SH-SY5Y (cell line): ENCODE results near the gene TMX1.

Experiments used
- GATA2 ChIP-seq: IDR thresholded peaks from 2 replicates; pipeline ENCODE4 v1.6.1; 2011; ENCODE audit warnings: mild to moderate bottlenecking, low read depth, low read length
- GATA3 ChIP-seq: IDR thresholded peaks from 2 replicates; pipeline ENCODE4 v1.6.1; 2011; ENCODE audit warnings: low read depth, mild to moderate bottlenecking, low read length, moderate library complexity

The TMX1 gene

GRCh38 chr14:51224551-51224950 lies 15.5 kb upstream of the TMX1 start:
- TF ChIP-seq GATA3, result no peak
- no peak for TF ChIP-seq GATA2

DNA sequence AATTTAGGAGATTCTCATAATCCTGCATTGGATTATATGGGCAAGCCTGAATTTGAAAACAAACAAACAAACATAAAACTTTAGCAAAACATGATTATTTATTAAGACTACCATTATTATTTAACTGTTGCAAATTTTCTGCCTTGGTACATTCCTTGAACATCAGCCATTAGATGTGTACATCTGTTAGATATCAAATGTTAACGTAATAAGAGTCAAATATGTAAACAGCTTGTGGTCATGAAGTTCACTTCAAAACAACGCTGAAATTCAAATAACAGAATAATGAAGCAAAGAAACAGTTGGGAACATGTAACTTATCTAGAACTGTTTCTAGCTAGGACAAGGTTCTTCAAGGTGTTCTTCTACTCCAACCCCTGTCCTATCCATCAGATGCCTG lies 14.3 kb upstream of the TMX1 start:
- TF ChIP-seq GATA3, result no peak
- no peak for TF ChIP-seq GATA2

DNA sequence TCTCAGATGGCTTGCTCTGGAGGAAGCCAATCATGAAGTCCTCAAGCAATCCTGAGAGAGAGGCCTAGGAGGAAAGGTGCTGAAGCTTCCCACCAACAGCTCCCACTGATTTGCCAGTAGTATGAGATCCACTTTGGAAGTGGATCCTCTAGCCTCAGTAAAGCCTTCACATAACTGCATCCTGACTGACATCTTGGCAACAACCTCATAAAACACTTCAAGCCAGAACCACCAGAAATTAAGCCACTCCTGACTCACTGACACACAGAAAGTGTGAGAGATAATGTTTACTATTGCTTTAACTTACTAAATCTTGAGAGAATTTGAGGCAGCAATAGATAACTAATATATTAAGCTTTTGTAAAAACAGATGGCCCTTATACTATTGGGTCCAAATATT lies 11.7 kb upstream of the TMX1 start:
- TF ChIP-seq GATA2 (no peak), GATA3 (no peak)

DNA sequence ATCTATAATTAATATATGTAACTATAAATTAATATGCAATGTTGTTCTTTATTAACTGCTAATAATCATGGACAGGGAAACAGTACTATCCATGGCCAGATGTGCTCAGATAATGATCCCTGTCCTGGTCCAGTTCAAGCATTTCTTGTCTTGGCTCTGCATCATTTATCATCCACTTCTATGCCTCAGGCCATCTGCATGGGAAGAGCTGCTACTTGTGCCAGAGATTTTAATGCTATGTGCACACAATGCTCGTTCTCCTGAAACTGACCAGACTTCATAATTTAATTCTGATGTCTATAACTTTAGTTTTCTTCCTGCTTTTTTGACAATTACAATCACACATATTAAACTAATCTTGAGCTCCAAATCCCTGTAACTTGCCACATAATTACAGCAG lies 11.2 kb upstream of the TMX1 start:
- TF ChIP-seq GATA3 (peak; percentile 91), GATA2 (peak; percentile 94)

DNA sequence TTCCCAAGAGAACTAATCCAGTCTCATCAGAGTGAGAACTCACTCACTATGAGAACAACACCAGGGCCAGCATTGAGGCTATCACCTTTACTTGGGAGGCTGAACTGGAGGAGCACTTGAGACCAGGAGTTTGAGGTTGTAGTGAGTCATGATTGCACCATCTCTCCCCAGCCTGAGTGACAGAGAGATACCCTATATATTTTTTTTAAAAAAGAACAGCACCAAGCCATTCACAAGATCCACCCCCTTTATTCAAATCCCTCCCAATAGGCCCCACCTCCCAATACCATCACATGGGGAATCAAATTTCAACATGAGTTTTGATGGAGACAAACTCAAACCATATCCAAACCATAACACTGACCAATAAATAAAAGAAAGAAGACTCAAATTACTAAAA lies 3.7 kb upstream of the TMX1 start:
- no peak for TF ChIP-seq GATA2
- no peak for TF ChIP-seq GATA3

DNA sequence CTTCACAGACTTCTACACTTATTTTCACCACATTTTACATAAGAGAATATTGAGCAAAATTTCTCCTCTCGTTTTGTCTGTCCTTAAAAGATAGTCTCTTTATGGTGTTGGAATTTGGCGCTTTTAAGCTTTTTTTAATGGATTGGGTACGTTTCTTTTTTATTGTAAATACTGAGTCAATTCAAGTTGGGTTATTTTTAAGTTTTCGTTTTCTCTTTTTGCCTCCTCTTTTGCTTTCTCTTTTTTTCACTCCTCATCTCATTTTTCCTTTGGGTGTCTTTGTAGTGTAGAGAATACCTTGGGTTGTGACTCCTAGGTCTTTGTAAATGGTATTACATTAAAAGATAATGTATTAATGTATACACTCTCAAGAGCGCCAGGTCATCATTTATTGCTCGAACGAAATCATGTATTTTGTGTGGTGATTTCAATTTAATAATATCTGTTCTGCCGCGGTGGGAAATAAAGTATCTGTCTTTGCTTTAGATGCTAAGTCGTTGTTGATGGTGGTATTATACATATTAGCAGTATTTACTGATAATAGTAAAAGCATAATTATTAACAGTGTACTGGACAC lies 845 bp downstream of the TMX1 start:
- no peak for TF ChIP-seq GATA2
- no peak for TF ChIP-seq GATA3

GRCh38 chr14:51242545-51243490 lies 2.8 kb downstream of the TMX1 start:
- TF ChIP-seq GATA2 (no peak), GATA3 (no peak)

DNA sequence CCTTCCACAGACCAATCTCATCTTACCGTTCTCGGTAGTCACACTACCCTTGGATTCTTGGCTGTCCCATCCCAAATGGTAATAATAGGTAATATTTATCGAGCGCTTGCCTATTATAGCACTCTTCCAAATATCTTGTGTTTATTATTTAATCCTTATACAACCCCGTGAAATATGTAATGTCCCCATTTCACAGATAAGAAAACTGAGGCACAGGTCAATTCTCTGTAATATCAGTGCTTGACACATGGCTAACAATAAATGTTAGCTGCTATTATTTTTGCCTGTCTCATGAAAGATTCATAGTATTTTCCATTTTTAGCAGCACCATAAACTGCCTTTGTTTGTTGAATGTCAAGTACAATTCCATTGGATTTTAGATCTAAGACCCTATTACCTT lies 4.5 kb downstream of the TMX1 start:
- no peak for TF ChIP-seq GATA3
- no peak for TF ChIP-seq GATA2

DNA sequence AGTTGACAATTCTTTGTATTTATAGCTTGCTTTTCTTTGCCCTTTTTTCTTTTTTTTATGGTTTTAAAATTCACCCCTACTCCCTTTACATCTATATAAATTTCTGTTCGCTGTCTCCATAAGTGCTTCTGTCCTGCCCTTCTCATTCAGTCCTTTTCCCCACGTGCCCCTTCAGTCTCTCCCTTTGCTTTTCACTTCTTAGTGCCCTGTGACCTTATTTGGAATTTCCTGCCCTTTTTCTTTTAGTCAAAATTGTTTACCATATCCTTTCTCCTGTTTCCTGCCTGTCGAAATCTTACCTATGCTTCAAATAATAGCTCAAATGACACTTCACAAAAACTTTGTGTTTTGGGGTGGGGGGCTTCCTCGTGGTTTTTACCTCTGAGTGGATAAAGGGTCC lies 6.0 kb downstream of the TMX1 start:
- TF ChIP-seq GATA2 (no peak), GATA3 (no peak)

DNA sequence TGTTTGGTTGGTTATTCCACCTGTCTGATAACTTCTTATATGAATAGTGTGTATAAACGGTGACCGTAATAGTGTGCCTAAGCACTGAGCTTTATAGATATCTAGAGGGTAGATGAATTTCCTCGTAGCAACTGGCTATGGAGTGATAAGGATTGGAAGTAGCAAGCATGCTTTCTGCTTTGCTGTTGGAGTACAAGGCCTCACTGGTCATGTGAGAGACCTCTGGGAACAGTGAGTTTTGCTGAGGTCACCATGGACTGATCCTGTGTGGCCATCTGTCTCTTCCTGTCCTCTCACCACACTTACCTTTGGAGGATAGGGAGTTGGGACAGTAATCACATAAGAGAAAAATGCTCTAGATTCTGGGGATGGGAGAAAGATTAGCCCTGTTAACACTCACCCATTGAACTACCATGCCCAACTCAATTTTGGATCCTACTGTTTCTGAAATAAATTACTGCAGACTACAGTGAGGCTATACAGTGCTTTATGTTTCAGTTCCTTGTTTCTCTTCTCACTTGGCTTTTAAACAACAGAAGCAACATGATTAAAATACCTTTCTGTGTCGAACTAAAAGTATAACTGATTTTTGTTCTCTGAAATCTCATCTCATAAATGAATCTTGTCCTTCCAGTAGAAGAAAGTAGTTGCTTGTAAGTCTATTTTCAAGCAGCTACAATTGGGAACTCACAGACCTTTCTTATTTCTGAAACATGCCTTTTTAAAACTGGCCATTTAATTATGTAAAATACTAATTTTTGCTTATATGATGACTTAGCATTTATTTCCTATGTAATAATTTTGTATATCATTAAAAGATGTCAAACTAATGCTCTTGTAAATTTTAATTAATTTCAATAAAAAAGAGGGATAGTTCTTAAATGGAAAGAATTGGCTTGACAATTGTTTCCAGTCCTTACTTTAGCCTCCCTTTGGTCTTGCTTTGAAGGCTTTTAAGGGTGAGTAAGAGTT lies 8.3 kb downstream of the TMX1 start:
- TF ChIP-seq GATA2 (no peak), GATA3 (no peak)

- TF ChIP-seq GATA2 (no peak), GATA3 (no peak)
Measured at GRCh38 chr14:51251486-51251885, 11.4 kb downstream of the TMX1 start.

DNA sequence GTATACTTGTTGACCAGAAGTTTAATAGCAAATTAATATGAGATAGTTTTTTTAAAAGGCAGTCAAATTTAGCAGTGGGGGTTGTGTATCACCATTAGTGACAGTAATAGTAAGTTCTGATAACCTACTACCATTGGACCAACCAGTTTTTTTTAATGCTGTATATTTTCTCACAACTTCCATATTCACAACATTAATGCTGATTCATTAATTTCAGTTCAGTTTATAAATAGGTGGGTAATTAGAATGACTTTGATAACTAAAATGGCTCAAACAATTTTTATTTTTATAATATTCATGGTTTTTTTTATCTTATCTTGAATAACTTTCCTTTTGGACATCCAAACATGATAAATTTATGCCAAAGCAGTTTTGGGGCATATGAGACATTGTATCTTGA lies 13.8 kb downstream of the TMX1 start:
- TF ChIP-seq GATA2 (no peak), GATA3 (no peak)

- TF ChIP-seq GATA2 (no peak), GATA3 (no peak)
Measured at GRCh38 chr14:51258280-51258679, 18.2 kb downstream of the TMX1 start.

DNA sequence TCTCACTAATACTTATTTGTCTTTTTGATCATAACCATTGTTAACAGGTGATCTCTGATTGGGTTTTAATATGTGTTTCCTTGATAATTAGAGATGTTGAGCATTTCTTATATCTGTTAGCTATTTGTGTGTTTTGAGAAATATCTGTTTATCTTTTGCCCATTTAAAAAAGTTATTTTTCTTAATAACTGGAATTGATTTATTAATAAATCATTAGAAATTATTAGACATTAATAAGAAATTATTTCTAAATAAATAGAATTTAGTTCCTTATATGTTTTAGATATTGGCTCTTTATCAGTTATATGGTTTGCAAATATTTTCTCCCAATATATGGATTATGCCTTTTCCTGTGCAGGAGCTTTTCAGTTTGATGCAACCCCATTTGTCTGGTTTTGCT lies 18.7 kb downstream of the TMX1 start:
- TF ChIP-seq GATA3, result no peak
- TF ChIP-seq GATA2, result no peak

DNA sequence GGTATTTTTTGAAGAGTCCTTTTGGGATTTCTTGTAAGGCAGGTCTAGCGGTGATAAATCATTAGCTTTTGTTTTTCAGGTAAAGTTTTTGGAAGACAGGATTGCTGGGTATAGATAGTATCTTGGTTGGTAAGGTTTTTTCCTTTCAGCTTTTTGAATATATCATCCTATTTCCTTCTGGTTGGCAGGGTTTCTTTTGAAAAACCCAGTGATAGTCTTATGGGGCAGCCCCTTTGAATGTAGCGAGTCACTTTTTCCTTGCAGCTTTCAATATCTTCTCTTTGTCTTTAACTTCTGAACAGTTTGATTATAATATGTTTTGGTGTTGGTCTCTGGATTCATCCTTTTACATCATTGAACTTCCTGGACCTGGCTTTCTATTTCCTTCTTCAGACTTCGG lies 20.2 kb downstream of the TMX1 start:
- TF ChIP-seq GATA2, result no peak
- no peak for TF ChIP-seq GATA3
